Esophagus squamous epithelium (tissue), 4 donors: ENCODE data around the gene S1PR3.

Experiments used
- POLR2A ChIP-seq, 4 donors: fragments of 450-650 bp; IDR thresholded peaks; one replicate each; pipeline ENCODE4 v1.6.1; 2017; ENCODE audit warnings: antibody characterized with exemption in 4 of 4, mild to moderate bottlenecking in 4 of 4, moderate library complexity in 3 of 4
- TF ChIP-seq, protein P1 (sequence below), 6 experiments: fragments of 450-650 bp in 4 of 6; fragments of 200-600 bp in 2 of 6; sonication (generic) in 2 of 6; IDR thresholded peaks; one replicate each; pipeline ENCODE4 v1.5.1; 2016 to 2019; ENCODE audit warnings: antibody characterized with exemption in 6 of 6, mild to moderate bottlenecking in 4 of 6, moderate library complexity in 4 of 6

DNA sequence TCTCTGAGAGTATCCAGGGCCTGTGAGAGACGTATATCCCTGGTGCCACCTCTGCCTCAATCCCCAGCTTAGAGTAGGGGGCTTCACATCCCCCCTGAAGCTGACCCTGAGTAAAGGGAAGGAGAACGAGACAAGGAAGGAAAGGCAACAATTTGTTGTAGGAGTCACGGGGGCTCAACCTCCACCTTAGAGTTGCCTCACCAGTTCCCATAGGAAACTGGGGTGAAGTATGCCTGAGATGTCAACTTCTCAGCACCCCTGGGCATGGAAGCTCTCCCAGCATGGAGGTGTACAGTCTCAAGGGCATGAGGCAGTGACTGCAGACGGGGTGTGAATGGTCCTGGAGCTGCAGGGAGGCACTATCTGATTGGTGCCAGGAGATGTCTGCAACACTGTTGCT lies 53.6 kb downstream of the S1PR3 start:
- TF ChIP-seq, protein P1, sequence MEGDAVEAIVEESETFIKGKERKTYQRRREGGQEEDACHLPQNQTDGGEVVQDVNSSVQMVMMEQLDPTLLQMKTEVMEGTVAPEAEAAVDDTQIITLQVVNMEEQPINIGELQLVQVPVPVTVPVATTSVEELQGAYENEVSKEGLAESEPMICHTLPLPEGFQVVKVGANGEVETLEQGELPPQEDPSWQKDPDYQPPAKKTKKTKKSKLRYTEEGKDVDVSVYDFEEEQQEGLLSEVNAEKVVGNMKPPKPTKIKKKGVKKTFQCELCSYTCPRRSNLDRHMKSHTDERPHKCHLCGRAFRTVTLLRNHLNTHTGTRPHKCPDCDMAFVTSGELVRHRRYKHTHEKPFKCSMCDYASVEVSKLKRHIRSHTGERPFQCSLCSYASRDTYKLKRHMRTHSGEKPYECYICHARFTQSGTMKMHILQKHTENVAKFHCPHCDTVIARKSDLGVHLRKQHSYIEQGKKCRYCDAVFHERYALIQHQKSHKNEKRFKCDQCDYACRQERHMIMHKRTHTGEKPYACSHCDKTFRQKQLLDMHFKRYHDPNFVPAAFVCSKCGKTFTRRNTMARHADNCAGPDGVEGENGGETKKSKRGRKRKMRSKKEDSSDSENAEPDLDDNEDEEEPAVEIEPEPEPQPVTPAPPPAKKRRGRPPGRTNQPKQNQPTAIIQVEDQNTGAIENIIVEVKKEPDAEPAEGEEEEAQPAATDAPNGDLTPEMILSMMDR (IDR thresholded peaks at IDR 0.05) = no peak
- no peak for TF ChIP-seq POLR2A (IDR thresholded peaks at IDR 0.05)
